CD4-positive, alpha-beta T cell treated with Interleukin-4 for 1 hour (primary cell): ENCODE measurements around the gene CCT7.

ENCODE experiments used
- DNase-seq, 2 donors: peaks; one replicate each; pipeline ENCODE4 v3.0.0-alpha.2; 2020 to 2022

Gene CCT7

GRCh38 chr2:73269686-73270465, 35.8 kb downstream of the CCT7 start:
- DNase-seq, result no peak

GRCh38 chr2:73272270-73272669, 38.2 kb downstream of the CCT7 start:
- DNase-seq, result no peak

GRCh38 chr2:73279852-73280251, 45.7 kb downstream of the CCT7 start:
- no peak for DNase-seq

- no peak for DNase-seq
Observed at GRCh38 chr2:73281244-73281643, 47.1 kb downstream of the CCT7 start.

GRCh38 chr2:73282924-73283544, 48.9 kb downstream of the CCT7 start:
- no peak for DNase-seq

GRCh38 chr2:73283545-73284295, 49.6 kb downstream of the CCT7 start:
- no peak for DNase-seq

- peak; percentile 67 to 74 for DNase-seq
Observed at GRCh38 chr2:73284296-73285158, 50.4 kb downstream of the CCT7 start, which contains the start of gene FBXO41. Gene FBXO41, minus strand, starts transcription at chr2:73284478. Its CDS starts 14,848 bp downstream, at chr2:73269630.

GRCh38 chr2:73285159-73285739, 51.1 kb downstream of the CCT7 start:
- peak; percentile 25 to 65 for DNase-seq

- DNase-seq, result no peak
Observed at GRCh38 chr2:73286134-73286655, 52.1 kb downstream of the CCT7 start.

- DNase-seq, result peak in 1 of 2 donors; percentile 8
Observed at GRCh38 chr2:73289304-73289703, 55.2 kb downstream of the CCT7 start.

- DNase-seq, result peak; percentile 57 to 69
Observed at GRCh38 chr2:73290049-73290839, 56.1 kb downstream of the CCT7 start.

GRCh38 chr2:73291093-73291460, 57.0 kb downstream of the CCT7 start:
- DNase-seq, result peak; percentile 36 to 56

- DNase-seq, result no peak
Observed at GRCh38 chr2:73291461-73292315, 57.6 kb downstream of the CCT7 start.

GRCh38 chr2:73292316-73292905, 58.3 kb downstream of the CCT7 start:
- DNase-seq, result peak in 1 of 2 donors; percentile 16

GRCh38 chr2:73292906-73293533, 58.9 kb downstream of the CCT7 start:
- DNase-seq, result no peak

- peak; percentile 93 to 94 for DNase-seq
Observed at GRCh38 chr2:73293534-73294171, 59.5 kb downstream of the CCT7 start, which contains the start of gene EGR4. Gene EGR4, minus strand, starts transcription at chr2:73293548. Its CDS starts 231 bp downstream, at chr2:73293317.

GRCh38 chr2:73294239-73294638, 60.1 kb downstream of the CCT7 start:
- DNase-seq, result no peak

GRCh38 chr2:73295751-73296400, 61.8 kb downstream of the CCT7 start:
- DNase-seq, result no peak
